GM08714 (cell line): ENCODE data around the gene SNX12.

Experiments used
- H3K4me3 ChIP-seq: fragments of 200-500 bp; sonication (Bioruptor generic); 2 replicates; pipeline ENCODE4 v1.5.1; 2014; ENCODE audit warnings: mild to moderate bottlenecking, low read length, inconsistent platforms
- ZNF274 ChIP-seq: IDR thresholded peaks from 2 replicates; pipeline ENCODE4 v1.6.1; 2012; ENCODE audit warnings: mild to moderate bottlenecking, low read depth, low read length

Gene SNX12

DNA sequence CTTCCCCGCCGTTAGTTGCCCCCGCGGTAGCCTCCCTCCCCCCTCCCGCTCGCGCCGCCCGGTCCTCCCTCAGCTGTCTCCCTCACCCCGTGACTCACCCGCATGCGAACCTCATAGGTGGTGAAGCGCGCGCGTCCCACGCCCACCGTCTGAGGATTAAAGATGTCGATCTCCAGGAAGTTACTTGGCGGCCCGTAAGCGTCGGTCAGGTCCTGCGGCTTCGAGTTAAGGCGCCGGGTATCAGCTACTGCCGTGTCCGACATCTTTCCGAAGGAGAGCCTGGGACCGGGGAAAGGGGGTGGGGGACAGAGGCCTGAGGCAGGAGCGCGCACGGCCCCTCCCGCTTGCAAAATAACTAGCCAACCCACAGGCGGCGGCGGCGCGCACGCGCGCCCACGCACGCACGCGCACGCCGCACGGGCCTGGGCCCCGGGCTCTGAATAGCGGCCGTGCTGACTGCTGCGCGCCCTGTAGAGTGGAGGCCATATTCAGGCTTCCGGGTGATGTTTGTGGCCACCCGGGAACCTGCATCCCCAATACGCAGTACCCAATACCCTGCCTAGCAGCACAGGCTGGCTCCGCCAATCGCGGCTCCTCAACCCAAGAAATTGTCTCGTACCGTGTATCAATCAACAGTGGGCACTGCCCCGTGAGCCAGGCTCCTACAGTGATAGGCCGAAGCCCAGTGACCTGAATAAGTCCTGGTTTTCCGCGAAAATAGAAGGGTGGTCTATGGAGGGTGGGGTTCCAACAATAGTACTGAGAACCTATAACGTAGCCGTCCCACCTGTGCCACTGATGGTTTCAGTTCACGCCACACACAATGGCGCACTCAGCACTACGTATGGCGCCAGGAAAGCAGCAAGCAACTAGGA is at the start of gene SNX12:
Gene SNX12 (minus strand): TSS at position 291 of the 875 bp plus-strand sequence. CDS start 28 bp downstream, at position 263.
- TF ChIP-seq ZNF274 = no peak
- H3K4me3 ChIP-seq = peak within 1 kb of the TSS; percentile 84

DNA sequence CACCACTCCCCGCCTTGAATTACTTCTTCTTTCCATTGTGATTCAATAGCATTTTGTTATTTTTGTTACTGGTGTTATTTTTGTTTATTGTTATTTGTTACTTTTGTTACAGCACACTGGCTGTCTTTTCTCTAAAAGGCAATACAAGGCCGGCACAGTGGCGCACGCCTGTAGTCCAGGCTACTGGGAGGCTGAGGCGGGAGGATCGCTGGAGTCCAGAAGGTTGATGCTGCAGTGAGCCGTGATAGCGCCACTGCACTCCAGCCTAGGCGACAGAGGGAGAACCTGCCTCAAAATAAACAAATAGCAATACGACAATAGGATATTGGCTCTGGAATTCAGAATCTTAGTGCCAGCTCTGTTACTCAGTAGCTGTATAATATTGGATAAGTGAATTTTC is 49.2 kb upstream of the SNX12 start:
- no peak overlapping the region for H3K4me3 ChIP-seq
- TF ChIP-seq ZNF274 = no peak

DNA sequence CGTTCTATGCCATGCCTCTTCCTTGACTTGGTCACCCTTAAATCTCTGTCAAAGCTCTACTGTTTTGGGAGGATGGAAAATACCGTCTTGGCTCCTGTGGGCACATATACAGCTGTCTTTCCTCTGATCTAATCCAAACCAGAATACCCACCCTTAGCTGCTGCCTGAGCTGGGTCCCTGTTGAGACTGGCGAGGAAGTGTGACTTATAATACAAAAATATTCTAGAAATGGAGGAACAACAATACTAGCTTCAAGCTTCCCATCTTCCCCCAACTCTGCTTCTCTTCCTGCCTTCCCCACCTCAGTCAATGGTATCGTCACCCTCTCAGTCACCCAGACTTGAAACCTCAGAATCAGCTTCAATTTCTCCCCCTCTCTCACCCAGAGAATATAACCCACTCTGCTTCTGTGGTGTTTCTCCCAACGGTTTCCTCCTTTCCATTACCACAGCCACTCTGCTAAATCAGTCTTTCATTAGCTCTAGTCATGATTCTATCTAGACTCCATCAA is 43.8 kb upstream of the SNX12 start:
- no peak for TF ChIP-seq ZNF274

GRCh38 chrX:71111141-71111843 is 43.2 kb upstream of the SNX12 start, which contains the start of gene IL2RG:
Gene IL2RG (minus strand): TSS chrX:71111577. CDS start chrX:71111539, 38 bp downstream.
- H3K4me3 ChIP-seq = peak within 1 kb of the TSS; percentile 73
- no peak for TF ChIP-seq ZNF274

More for the DNA sequence above, 43.8 kb upstream of the SNX12 start:
- H3K4me3 ChIP-seq = peak overlapping the region; percentile 73; the same call in 1 of the 2 replicates

- no peak for TF ChIP-seq ZNF274
- peak overlapping the region; percentile 73; the same call in 1 of the 2 replicates for H3K4me3 ChIP-seq
These were observed 40.9 kb upstream of the SNX12 start for GRCh38 chrX:71109051-71109450.

DNA sequence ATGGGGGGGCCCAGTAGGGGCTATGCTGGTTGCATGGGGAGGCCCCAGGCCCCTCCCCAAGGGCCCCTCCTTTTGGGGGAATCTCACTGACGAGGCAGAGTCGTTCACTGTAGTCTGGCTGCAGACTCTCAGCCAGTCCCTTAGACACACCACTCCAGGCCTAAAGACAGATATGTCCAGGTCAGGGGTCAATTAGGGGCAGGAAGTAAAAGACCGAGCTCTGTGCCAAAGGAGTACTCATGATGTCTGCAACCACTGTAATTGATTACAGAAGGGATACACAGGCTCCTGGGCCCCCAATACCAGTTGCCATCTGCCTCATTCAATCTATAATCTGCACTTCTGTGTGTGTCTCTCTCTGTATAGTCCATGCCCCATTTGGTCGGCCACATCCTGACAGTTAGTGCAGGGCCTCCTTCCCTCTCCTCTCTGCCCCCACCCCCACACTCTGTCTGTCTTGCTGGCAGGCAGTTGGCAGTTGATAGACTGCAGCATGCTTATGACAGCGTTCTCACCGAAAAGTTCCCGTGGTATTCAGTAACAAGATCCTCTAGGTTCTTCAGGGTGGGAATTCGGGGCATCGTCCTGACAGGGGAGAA is 39.7 kb upstream of the SNX12 start:
- no peak for TF ChIP-seq ZNF274
- H3K4me3 ChIP-seq = peak overlapping the region; percentile 22; the same call in 1 of the 2 replicates

DNA sequence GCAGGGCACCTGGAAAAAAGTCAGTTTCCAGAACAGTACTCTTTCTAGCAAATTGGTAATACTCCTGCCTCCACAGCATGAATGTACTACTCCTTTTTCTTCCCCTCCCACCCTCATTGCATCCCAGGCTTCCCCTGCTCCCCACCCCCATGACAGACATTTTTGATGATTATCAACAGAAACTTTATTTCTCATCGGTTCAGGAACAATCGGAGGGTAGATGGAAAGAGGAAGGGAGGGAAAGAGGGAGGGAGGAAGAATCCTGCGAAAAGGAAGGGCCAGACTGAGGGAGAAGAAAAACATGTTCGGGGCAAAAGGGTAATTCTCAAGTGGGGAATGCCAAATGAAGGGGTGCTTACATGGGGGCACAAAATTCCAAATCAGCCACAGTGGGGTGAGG is 39.1 kb upstream of the SNX12 start:
- no peak for TF ChIP-seq ZNF274

GRCh38 chrX:71106427-71106826 is 38.3 kb upstream of the SNX12 start, which contains the start of gene CXorf65:
Gene CXorf65 (minus strand): TSS chrX:71106740. CDS start chrX:71106556, 184 bp downstream.
- no peak within 1 kb of the TSS for H3K4me3 ChIP-seq
- no peak for TF ChIP-seq ZNF274

More for the DNA sequence above, 39.1 kb upstream of the SNX12 start:
- H3K4me3 ChIP-seq = no peak overlapping the region

GRCh38 chrX:71105628-71106027 is 37.5 kb upstream of the SNX12 start:
- no peak overlapping the region for H3K4me3 ChIP-seq
- TF ChIP-seq ZNF274 = no peak

DNA sequence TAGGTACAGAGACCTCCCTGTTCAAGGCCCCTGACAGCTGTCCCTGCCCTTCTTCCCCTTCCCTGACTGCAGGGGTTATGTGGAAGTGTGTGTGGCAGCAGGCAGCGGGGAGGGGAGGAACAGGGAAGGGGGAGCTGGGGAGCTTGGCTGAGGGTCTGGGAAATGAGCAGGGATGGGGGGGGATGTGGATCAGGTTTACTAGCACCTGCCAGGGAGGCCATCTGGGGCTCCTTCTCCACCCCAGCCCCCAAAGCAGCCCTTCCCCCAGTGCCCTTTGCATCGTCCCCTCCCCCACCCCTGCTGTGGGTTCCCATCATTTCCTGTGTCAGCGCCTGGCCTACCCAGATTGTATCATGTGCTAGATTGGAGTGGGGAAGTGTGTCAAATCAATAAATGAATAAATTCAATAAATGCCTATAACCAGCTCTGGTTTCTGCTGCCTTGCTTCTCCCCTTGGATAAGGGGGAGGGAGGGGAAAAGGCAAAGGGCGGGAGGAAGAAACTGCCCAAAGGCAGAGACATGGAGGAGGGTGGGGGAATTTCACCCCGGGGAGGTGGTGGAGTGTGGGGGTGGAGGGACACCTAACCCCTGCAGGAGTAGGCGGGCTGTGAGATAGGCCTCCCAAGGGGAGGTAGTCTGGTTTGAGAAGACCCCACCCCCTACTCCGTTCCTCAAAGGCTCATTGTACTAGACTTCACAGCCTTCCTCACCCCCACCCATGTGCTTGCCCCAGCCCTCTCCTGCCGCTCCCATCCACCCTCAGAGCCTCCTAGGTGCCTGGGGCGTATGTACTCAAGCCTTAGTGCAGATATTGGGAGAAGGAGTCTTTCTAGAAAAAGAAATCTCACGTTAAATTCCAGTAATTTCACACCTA is 35.2 kb upstream of the SNX12 start:
- peak overlapping the region; percentile 45; the same call in 1 of the 2 replicates for H3K4me3 ChIP-seq

GRCh38 chrX:71102292-71102691 is 34.2 kb upstream of the SNX12 start:
- no peak overlapping the region for H3K4me3 ChIP-seq
- no peak for TF ChIP-seq ZNF274

More for the DNA sequence above, 35.2 kb upstream of the SNX12 start:
- TF ChIP-seq ZNF274 = no peak

DNA sequence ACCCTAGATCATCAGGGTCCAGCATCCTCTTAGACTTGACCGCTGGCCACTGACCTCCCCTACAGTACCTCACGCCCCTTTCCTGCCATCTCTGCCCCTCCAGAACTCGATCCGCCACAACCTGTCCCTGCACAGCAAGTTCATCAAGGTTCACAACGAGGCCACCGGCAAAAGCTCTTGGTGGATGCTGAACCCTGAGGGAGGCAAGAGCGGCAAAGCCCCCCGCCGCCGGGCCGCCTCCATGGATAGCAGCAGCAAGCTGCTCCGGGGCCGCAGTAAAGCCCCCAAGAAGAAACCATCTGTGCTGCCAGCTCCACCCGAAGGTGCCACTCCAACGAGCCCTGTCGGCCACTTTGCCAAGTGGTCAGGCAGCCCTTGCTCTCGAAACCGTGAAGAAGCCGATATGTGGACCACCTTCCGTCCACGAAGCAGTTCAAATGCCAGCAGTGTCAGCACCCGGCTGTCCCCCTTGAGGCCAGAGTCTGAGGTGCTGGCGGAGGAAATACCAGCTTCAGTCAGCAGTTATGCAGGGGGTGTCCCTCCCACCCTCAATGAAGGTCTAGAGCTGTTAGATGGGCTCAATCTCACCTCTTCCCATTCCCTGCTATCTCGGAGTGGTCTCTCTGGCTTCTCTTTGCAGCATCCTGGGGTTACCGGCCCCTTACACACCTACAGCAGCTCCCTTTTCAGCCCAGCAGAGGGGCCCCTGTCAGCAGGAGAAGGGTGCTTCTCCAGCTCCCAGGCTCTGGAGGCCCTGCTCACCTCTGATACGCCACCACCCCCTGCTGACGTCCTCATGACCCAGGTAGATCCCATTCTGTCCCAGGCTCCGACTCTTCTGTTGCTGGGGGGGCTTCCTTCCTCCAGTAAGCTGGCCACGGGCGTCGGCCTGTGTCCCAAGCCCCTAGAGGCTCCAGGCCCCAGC is 32.7 kb upstream of the SNX12 start:
- no peak overlapping the region for H3K4me3 ChIP-seq
- no peak for TF ChIP-seq ZNF274

GRCh38 chrX:71099736-71100135 is 31.6 kb upstream of the SNX12 start:
- TF ChIP-seq ZNF274 = no peak
- H3K4me3 ChIP-seq = no peak overlapping the region
